Measurements from ENCODE around the gene SMIM14.
"Not testable (repeated sequence)": the region's sequence is repeated elsewhere in the genome, so short reads cannot be mapped to it uniquely, and the experiment has no call there.

Gene SMIM14

GRCh38 chr4:39638354-39639239 lies at the start of gene SMIM14:
Gene SMIM14, minus strand, starts transcription at chr4:39638865. Its CDS starts 33,720 bp downstream, at chr4:39605145.
- peak; percentile 86 for DNase-seq

DNA sequence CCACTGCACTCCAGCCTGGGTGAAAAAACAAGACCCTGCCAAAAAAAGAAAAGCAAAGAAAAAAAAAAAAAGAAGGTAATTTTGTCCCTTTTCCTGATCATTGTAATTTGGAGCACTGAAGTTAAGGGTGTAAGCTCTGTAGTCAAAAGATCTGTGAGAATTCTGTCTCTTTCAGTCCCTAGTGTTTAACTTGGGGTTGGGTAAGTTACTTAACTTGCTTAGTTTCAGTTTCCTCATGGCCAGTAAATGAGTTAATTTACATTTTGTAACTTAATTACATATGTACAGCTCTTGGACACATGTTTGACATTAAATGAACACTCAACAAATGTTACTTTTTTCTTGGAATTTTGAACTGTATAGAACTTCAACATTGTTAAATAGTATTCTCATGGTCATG lies 48.3 kb upstream of the SMIM14 start:
- no peak for DNase-seq

- DNase-seq = no peak
Observed at GRCh38 chr4:39685990-39686389, 47.3 kb upstream of the SMIM14 start.

DNA sequence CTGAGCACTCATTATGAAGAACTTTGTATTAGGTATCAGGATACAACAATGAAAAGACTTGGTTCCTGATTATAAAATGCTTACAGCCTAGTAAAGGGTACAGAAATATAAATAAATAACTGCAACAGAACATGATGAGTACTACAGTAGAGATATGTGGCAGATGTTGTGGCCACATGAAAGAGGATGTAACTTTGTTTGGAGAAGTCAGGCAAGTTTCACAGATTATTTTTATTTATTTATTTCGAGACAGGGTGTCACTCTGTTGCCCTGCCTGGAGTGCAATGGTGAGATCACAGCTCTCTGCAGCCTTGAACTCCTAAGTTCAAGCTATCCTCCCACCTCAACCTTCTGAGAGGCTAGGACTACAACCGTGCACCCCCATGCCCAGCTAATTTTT lies 43.5 kb upstream of the SMIM14 start:
- no peak for DNase-seq

DNA sequence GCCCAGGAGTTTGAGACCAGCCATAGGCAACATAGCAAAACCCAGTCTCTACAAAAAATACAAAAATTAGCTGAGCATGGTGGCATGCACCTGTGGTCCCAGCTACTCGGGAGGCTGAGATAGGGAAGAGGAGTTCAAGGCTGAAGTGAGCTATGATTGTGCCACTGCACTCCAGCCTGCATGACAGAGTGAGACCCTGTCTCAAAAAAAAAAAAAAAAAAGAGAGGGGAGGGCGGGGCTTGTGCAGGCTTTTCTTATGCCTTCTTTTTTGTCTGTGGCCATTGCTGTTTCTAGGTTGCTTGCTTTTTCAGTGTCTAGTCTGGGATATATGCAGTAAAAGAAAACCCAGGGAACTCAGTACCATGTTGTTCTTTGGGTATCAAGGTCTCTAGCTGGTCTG lies 42.3 kb upstream of the SMIM14 start:
- not testable (repeated sequence) for DNase-seq

DNA sequence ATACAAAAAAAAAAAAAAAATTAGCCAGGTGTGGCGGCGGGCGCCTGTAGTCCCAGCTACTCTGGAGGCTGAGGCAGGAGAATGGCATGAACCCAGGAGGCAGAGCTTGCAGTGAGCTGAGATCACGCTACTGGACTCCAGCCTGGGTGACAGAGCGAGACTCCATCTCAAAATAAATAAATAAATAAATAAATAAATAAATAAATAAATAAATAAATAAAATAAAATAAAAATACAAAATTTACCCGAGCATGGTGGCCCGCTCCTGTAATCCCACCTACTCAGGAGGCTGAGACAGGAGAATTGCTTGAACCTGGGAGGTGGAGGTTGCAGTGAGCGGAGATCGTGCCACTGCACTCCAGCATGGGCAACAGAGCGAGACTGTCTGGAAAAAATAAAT lies 37.0 kb upstream of the SMIM14 start:
- DNase-seq = not testable (repeated sequence)

GRCh38 chr4:39670296-39670695 lies 31.6 kb upstream of the SMIM14 start:
- not testable (repeated sequence) for DNase-seq

- DNase-seq = no peak
Observed at GRCh38 chr4:39668887-39669286, 30.2 kb upstream of the SMIM14 start.

DNA sequence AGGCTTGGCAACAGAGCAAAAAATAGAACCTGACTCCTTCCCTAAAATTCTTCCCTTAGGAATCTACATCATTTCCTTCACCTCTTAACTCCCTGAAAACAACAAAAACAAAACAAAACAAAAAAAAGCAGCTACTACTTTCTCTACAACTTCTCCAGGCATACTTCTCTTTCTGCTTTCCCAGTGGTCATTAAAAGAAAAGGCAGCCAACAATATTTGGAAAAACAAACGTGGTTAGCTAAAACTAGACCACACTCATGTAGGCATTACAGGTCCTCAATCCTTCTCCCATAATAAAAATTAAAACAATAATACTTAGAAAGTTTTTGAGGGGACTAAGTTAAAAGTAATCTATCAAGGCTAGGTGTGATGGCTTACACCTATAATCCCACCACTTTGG lies 29.0 kb upstream of the SMIM14 start:
- no peak for DNase-seq

DNA sequence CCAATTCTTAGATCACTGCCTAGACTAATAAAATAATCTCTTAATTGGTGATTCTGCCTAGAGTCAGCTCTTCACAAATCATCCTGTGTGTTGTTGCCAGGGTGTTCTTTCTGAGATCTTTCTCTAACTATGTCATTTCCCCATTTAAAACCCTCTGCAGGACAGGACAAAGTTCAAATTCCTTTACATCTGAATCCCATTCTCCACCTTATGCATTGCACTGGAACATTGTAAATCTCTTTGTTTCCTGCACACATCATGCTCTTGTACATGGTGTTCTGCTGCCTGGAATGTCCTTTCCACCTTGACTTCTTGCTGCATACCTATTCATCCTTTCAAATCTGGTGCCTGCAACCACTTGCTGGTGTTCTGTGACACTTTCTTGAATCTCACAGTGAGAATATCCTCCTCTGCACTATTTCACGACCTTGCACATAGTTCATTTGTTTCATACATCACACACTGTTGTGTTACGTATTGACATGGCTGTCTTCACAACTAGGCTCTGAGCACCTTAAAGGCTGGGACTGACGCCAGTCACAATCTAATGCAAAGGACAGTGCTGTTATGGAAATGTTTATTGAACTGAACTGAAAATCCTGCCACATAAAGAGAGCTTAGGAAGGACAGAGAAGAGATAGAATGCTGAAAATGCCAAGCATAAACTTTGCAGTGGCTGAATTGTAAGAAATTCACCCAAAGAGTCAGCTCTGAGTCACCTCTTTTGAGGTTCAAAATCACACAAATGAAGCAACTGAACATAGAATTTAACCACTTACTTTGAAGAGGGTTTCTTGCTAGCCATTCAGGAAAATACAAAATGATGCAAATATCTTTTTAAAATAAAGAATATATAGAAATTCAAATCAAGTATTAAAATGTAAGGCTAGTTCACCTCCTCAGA lies 26.4 kb upstream of the SMIM14 start:
- DNase-seq = no peak

DNA sequence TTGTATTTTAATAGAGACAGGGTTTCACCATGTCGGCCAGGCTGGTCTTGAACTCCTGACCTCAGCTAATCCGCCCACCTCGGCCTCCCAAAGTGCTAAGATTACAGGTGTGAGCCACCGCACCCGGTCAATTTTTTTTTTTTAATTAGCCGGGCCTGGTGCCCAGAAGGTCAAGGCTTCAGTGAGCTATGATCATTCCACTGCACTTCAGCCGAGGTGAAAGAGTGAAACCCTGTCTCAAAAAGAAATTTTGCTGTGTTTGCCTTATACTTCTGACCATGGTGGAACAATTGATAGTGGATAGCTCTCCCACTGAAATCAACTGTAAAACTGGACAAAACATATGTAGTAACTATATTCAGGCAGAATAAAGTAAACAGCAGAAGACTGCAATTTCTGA lies 24.0 kb upstream of the SMIM14 start:
- no peak for DNase-seq

DNA sequence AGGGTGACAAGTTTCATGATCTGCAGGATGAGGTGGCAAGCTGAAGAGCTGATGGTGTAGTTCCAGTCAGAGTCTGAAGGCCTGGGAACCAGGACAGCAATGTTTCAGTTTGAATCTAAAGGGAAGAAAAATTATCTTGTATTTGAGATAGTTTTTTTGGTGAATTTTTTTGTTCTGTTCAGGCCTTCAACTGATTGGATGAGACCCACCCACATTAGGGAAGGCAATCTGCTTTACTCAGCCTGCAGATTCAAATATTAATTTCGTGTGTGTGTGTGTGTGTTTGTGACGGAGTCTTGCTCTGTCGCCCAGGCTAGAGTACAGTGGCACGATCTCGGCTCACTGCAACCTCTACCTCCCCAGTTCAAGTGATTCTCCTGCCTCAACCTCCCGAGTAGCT lies 22.1 kb upstream of the SMIM14 start:
- DNase-seq = no peak

DNA sequence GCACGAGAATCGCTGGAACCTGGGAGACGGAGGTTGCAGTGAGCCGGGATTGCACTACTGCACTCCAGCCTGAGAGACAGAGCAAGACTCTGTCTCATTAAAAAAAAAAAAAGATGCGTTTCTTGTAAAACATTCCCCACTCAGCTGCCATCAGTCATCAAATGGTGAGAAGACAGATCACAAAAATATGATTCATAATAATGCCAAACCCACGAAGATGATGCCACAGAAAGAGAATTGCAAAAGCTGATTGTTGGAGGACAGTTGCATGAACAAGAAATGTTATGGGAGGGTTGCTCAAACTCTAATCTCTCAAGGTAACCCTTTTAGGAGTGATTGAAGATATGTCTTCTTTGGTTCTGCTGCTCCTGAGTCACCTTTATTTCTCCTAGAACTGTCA lies 21.4 kb upstream of the SMIM14 start:
- no peak for DNase-seq

DNA sequence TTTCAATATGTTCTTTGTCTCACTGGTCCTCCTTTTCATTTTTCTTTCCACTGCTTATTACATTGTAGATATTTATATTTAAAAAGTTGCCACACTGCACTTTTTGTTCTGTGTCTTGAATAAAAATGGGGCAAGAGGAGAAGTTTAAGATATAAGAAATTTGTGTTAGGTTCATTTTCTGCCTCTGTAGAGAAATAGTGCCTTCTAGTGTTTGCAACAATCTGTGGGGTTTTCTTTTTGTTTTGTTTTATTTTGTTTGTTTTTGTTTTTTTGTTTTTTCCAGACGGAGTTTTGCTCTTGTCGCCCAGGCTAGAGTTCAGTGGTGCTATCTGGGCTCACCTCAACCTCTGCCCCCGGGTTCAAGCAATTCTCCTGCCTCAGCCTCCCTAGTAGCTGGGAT lies 20.1 kb upstream of the SMIM14 start:
- DNase-seq = no peak

DNA sequence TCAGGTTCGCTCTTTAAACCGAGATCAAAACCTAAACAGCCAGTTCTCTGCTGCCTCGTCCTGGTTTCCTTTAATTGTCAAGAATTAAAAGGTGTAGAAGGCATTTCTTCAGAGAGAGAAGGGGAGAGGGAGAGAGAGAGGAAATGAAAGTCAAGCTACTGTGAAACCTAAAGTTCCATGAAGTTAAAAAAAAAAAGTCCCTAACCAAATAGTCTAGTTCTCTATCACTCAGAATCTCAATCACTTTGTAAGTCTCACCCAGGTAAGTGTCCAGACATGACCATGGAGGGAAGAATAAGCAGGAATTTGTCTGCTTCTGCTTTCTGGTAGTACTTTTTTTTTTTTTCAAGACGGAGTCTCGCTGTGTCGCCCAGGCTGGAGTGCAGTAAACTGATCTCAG lies 18.8 kb upstream of the SMIM14 start:
- DNase-seq = no peak

DNA sequence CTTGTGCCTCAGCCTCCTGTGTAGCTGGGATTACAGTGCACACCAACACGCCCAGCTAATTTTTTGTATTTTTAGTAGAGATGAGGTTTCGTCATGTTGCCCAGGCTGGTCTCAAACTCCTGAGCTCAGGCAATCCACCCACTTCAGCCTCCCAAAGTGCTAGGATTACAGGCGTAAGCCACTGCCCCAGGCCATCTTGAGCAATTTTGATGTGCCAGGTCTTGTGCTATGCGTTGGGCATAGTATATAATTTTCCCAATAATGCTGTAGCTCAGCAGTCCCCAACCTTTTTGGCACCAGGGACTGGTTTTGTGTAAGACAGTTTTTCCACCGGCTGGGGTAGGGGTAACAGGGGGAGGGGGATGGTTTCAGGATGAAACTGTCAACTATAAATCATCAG lies 18.0 kb upstream of the SMIM14 start:
- not testable (repeated sequence) for DNase-seq

GRCh38 chr4:39655876-39656275 lies 17.2 kb upstream of the SMIM14 start:
- DNase-seq = no peak

DNA sequence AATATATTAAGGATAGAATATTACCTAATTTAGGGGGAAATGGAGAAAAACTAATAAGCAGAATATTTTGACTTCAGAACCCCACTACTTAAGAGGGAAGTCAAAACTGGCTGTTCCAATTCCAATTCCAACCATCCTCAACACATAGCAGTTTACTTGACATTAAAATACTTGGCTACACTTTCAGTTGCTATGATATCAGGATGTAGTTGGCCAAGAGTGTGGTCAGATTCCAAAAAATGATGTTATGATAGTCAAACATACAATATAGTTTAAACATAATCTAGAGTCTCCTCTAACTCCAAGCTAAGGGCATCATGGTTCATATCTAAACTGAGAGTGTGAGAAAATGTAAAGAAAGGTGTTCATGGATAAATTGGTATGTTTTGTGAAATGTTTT lies 16.5 kb upstream of the SMIM14 start:
- no peak for DNase-seq

GRCh38 chr4:39651586-39651985 lies 12.9 kb upstream of the SMIM14 start:
- not testable (repeated sequence) for DNase-seq

DNA sequence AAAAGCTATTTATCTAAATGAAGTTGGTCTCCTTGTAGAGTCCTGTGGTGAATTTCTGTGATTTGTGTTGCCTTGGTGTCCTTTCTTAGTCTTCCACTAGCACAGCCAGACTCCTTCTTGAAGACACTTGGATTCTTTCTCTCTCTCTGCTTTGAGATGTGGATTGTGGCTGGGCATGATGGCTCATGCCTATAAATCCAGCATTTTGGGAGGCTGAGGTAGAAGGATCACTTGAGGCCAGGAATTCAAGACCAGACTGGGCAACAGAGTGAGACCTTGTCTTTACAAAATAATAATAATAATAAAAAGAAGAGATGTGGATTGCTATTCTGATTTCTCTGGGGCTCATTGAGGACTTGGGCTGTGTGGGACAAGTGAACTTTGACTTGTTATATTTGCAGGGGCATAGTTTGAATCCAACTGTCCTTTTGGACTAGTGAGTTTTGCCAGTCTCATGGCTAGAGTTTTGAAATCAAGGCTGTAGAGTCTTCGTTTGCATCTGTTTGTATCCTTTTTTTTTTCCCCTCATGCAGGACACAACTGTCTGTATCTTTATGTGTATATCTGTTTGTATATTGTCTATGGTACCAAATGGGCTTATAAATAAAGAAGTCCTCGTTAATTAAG lies 11.1 kb upstream of the SMIM14 start:
- no peak for DNase-seq

GRCh38 chr4:39648827-39649558 lies 10.3 kb upstream of the SMIM14 start:
- no peak for DNase-seq

DNA sequence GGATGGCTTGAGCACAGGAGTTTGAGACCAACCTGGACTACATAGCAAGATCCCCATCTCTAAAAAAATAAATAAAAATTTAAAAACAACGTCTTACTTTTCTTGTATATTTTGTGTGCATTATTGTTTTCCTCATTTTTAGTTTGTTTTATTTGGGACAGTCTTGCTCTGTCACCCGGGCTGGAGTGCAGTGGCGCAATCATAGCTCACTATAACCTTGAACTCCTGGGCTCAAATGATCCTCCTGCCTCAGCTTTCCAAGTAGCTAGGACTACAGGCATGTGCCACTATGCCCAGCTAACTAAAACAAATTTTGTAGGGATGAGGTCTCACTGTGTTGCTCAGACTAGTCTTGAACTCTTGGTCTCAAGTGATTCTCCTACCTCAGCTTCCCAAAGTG lies 9.5 kb upstream of the SMIM14 start:
- DNase-seq = no peak
